Endothelial cell of umbilical vein (primary cell): ENCODE measurements around the gene ANKRD34A. TPM values are rescaled to one million over a fixed set of nuclear protein-coding genes. Genes with fewer than 3 reads are reported as not detected.

Experiments used
- BruUV-seq: library from RNA; stranded (reverse); fragments of 400-500 nt; replicated peaks from 2 replicates; lab custom pipeline; 2021; lab: Mats Ljungman, UMichigan
- CTCF ChIA-PET: fragments of 300-600, 350-600 bp; sonication (Branson Sonifier 250); formaldehyde crosslinking; loops from one replicate; lab custom pipeline; 2021; ENCODE audit warnings: antibody characterized with exemption, inconsistent platforms; lab: Charles Lee
- POLR2A ChIA-PET: fragments of 300-600, 350-600 bp; sonication (Branson Sonifier 250); formaldehyde crosslinking; loops from one replicate; lab custom pipeline; 2021; ENCODE audit warnings: antibody characterized with exemption, inconsistent platforms; lab: Charles Lee
- DNase-seq: peaks from one replicate; pipeline ENCODE4 v3.0.0-alpha.2; 2011; ENCODE audit warnings: low read depth, low spot score
- FAIRE-seq: peaks from 2 replicates; lab custom pipeline; 2011; peaks lifted over from hg19 to GRCh38; lab: Jason Lieb, UNC
- H2AFZ ChIP-seq: 2 replicates; pipeline ENCODE4 v1.6.0; 2012; ENCODE audit warnings: low read depth, low read length, control low read depth, inconsistent platforms
- H3K27ac ChIP-seq: 2 replicates; pipeline ENCODE4 v1.5.1; 2011; ENCODE audit warnings: low read depth, mild to moderate bottlenecking, control low read depth, low read length, moderate library complexity; ENCODE audit not compliant: insufficient read depth
- H3K27me3 ChIP-seq, 2 experiments: 2 replicates each; pipeline versions ENCODE4 v1.6.0 to v1.6.1; 2011; ENCODE audit warnings: low read length in 2 of 2, mixed read lengths in 1 of 2; ENCODE audit not compliant: control insufficient read depth in 2 of 2, insufficient read depth in 2 of 2
- H3K36me3 ChIP-seq, 2 experiments: 2 replicates in 1 of 2; 3 replicates in 1 of 2; pipeline ENCODE4 v1.5.1; 2011; ENCODE audit warnings: low read length in 2 of 2, mild to moderate bottlenecking in 1 of 2, moderate library complexity in 1 of 2; ENCODE audit not compliant: control insufficient read depth in 2 of 2, insufficient read depth in 2 of 2; ENCODE audit errors: extremely low read depth in 1 of 2
- H3K4me1 ChIP-seq: 3 replicates; pipeline ENCODE4 v1.5.1; 2011; ENCODE audit warnings: mild to moderate bottlenecking, low read length; ENCODE audit not compliant: control insufficient read depth, insufficient read depth; ENCODE audit errors: extremely low read depth
- H3K4me2 ChIP-seq: 2 replicates; pipeline ENCODE4 v1.6.1; 2011; ENCODE audit warnings: low read length, control low read depth, mixed read lengths; ENCODE audit not compliant: insufficient read depth
- H3K4me3 ChIP-seq, 3 experiments: fragments of 200-600 bp in 1 of 3; sonication (generic), shearing (Covaris generic) in 1 of 3; replicated peaks in 1 of 3; 2 replicates each; pipeline ENCODE4 v1.5.1; 2011 to 2016; ENCODE audit warnings: control low read depth in 3 of 3, low read length in 3 of 3, mild to moderate bottlenecking in 2 of 3, inconsistent platforms in 1 of 3, low read depth in 1 of 3, moderate library complexity in 1 of 3; ENCODE audit not compliant: insufficient read depth in 1 of 3
- H3K79me2 ChIP-seq: 2 replicates; pipeline ENCODE4 v1.6.0; 2012; ENCODE audit warnings: low read length, inconsistent platforms; ENCODE audit not compliant: control insufficient read depth, insufficient read depth
- H3K9ac ChIP-seq: replicated peaks from 2 replicates; pipeline ENCODE3; 2011; ENCODE audit warnings: low read length, control low read depth; ENCODE audit not compliant: insufficient read depth; ENCODE audit errors: extremely low read depth
- H3K9me1 ChIP-seq: replicated peaks from 3 replicates; pipeline ENCODE4 v1.6.0; 2011; ENCODE audit warnings: mild to moderate bottlenecking, low read length; ENCODE audit not compliant: control insufficient read depth, insufficient read depth; ENCODE audit errors: extremely low read depth
- H3K9me3 ChIP-seq: replicated peaks from 2 replicates; pipeline ENCODE4 v1.5.1; 2012; ENCODE audit warnings: low read length, inconsistent platforms; ENCODE audit not compliant: control insufficient read depth, insufficient read depth
- H4K20me1 ChIP-seq: replicated peaks from 2 replicates; pipeline ENCODE3; 2011; ENCODE audit warnings: mild to moderate bottlenecking, low read length; ENCODE audit not compliant: control insufficient read depth, insufficient read depth; ENCODE audit errors: extremely low read depth
- EZH2 ChIP-seq: IDR thresholded peaks from 2 replicates; pipeline ENCODE4 v1.6.1; 2012; ENCODE audit warnings: borderline replicate concordance, low read depth, mild to moderate bottlenecking, moderate library complexity, low read length, inconsistent platforms; ENCODE audit not compliant: severe bottlenecking
- FOS ChIP-seq: IDR thresholded peaks from 2 replicates; pipeline ENCODE4 v1.6.1; 2011; ENCODE audit warnings: mild to moderate bottlenecking, low read length, moderate library complexity, borderline replicate concordance; ENCODE audit not compliant: insufficient read depth
- GATA2 ChIP-seq: IDR thresholded peaks from 2 replicates; pipeline ENCODE4 v1.7.0; 2011; ENCODE audit warnings: low read depth, mild to moderate bottlenecking, moderate library complexity, mixed read lengths, low read length; ENCODE audit not compliant: insufficient read length, insufficient read depth
- JUN ChIP-seq: IDR thresholded peaks from 2 replicates; pipeline ENCODE4 v1.6.1; 2011; ENCODE audit warnings: borderline replicate concordance, low read depth; ENCODE audit not compliant: insufficient read length, insufficient read depth
- MAX ChIP-seq: IDR thresholded peaks from 2 replicates; pipeline ENCODE4 v1.6.1; 2011; ENCODE audit not compliant: insufficient read depth, insufficient read length
- POLR2A ChIP-seq: IDR thresholded peaks from 2 replicates; pipeline ENCODE4 v1.6.1; 2012; ENCODE audit warnings: low read depth, mild to moderate bottlenecking, control low read depth, low read length
- POLR2AphosphoS5 ChIP-seq: IDR thresholded peaks from 2 replicates; pipeline ENCODE4 v1.6.1; 2012; ENCODE audit warnings: low read depth, mild to moderate bottlenecking, control low read depth, low read length, moderate library complexity; ENCODE audit not compliant: insufficient read depth
- dilution Hi-C: fragments of 300-500 bp; cut with MboI; formaldehyde crosslinking; loops from one replicate; pipeline ENCODE4 v1.15.0; 2019; ENCODE audit warnings: low sequenced_read_pairs; ENCODE audit not compliant: extremely low pct_ligation_motif_present
- intact Hi-C: fragments of 100-400 bp; cut with micrococcal nuclease; formaldehyde crosslinking; loops from one replicate; pipeline ENCODE4 v1.10.0; 2022
- polyA plus RNA-seq, 4 experiments: library from polyadenylated mRNA; depleted of rRNA in 3 of 4; stranded (reverse) in 3 of 4; unstranded in 1 of 4; fragments of >200 nt; gene quantifications; 2 replicates each; pipeline versions ENCODE4 v1.2.1 to v1.2.3, GENCODE V29; 2011 to 2012; ENCODE audit warnings: missing spikeins in 1 of 4
- total RNA-seq: library from RNA; stranded (reverse); gene quantifications from 2 replicates; pipeline ENCODE4 v1.2.3, GENCODE V29; 2021

The ANKRD34A gene
- total and polyA plus RNA-seq, 2 donors (not counting 3 experiments of a cell fraction or from before 2014, with no cell fraction given), result 0.24 to 0.43 TPM

GRCh38 chr1:145927916-145928643 lies 36.3 kb downstream of the ANKRD34A start:
- ChIA-PET POLR2A (interaction anchor here (1.0 to 1.7 kb wide), 9 partner anchors 9 to 104 kb away, joined by 3 to 11 read pairs (median 4); partner anchors contain the start of genes ANKRD34A, LIX1L, PEX11B and PIAS3), CTCF (interaction anchor here (0.6 to 2.2 kb wide), 26 partner anchors 9 to 111 kb away, joined by 3 to 23 read pairs (median 5); partner anchors contain the start of genes ANKRD34A, LIX1L, NUDT17 and PEX11B)
- H3K9me1 ChIP-seq, result no peaks in the 10 kb centered on the region
- peaks cover 13% of the 10 kb centered on the region for H3K79me2 ChIP-seq
- dilution Hi-C loops, result no loop called here
- H3K4me3 ChIP-seq, result peak overlapping the region; percentile 70 to 89 (median 80)
- peaks cover 6% of the 10 kb centered on the region in 2 experiments for H3K36me3 ChIP-seq
- no peaks in the 10 kb centered on the region for H4K20me1 ChIP-seq
- H2AFZ ChIP-seq, result peak overlapping the region; percentile 49
- DNase-seq (no peak), FAIRE-seq (peak; percentile 42)
- intact Hi-C loops, result loop anchor here (1.0 to 5.0 kb wide), 3 partner anchors 29 to 36 kb away; partner anchors contain the start of genes ANKRD34A and POLR3GL
- peaks cover 8% of the 10 kb centered on the region for H3K4me1 ChIP-seq
- no peaks in the 10 kb centered on the region for H3K9me3 ChIP-seq
- peak overlapping the region; percentile 95 for H3K4me2 ChIP-seq
- TSS peak; percentile 98 for BruUV-seq
- peak overlapping the region; percentile 94 for H3K27ac ChIP-seq
- H3K27me3 ChIP-seq, result no peaks in the 10 kb centered on the region
- H3K9ac ChIP-seq, result peak overlapping the region; percentile 99
- TF ChIP-seq EZH2 (no peak), MAX (no peak), JUN (no peak), GATA2 (no peak), POLR2AphosphoS5 (no peak), FOS (no peak), POLR2A (no peak)
